Measurements from ENCODE around the gene PDAP1.
"Not testable (repeated sequence)": the region's sequence is repeated elsewhere in the genome, so short reads cannot be mapped to it uniquely, and the experiment has no call there.

The PDAP1 gene

GRCh38 chr7:99395616-99396327 lies 12.6 kb downstream of the PDAP1 start:
- DNase-seq, result no peak

GRCh38 chr7:99394188-99394502 lies 14.3 kb downstream of the PDAP1 start:
- no peak for DNase-seq

GRCh38 chr7:99393355-99394187 lies 14.8 kb downstream of the PDAP1 start:
- no peak for DNase-seq

GRCh38 chr7:99392659-99393354 lies 15.6 kb downstream of the PDAP1 start:
- no peak for DNase-seq

GRCh38 chr7:99392046-99392445 lies 16.4 kb downstream of the PDAP1 start:
- DNase-seq, result no peak

GRCh38 chr7:99390941-99391602 lies 17.3 kb downstream of the PDAP1 start:
- no peak for DNase-seq

GRCh38 chr7:99389772-99390171 lies 18.6 kb downstream of the PDAP1 start:
- DNase-seq, result no peak

- DNase-seq, result no peak
Observed at GRCh38 chr7:99387912-99388311, 20.5 kb downstream of the PDAP1 start.

- not testable (repeated sequence) for DNase-seq
Observed at GRCh38 chr7:99387239-99387635, 21.2 kb downstream of the PDAP1 start.

GRCh38 chr7:99386584-99387238 lies 21.7 kb downstream of the PDAP1 start:
- DNase-seq, result peak; percentile 47

- no peak for DNase-seq
Observed at GRCh38 chr7:99385564-99385963, 22.8 kb downstream of the PDAP1 start.

- no peak for DNase-seq
Observed at GRCh38 chr7:99384523-99384922, 23.9 kb downstream of the PDAP1 start.

GRCh38 chr7:99383791-99384370 lies 24.5 kb downstream of the PDAP1 start:
- no peak for DNase-seq

- DNase-seq, result no peak
Observed at GRCh38 chr7:99383203-99383602, 25.2 kb downstream of the PDAP1 start.

- DNase-seq, result no peak
Observed at GRCh38 chr7:99381664-99382075, 26.7 kb downstream of the PDAP1 start.

- no peak for DNase-seq
Observed at GRCh38 chr7:99380823-99381663, 27.4 kb downstream of the PDAP1 start.

GRCh38 chr7:99380032-99380822 lies 28.2 kb downstream of the PDAP1 start:
- peak; percentile 34 for DNase-seq

GRCh38 chr7:99379693-99380031 lies 28.7 kb downstream of the PDAP1 start:
- DNase-seq, result not testable (repeated sequence)

GRCh38 chr7:99379043-99379577 lies 29.3 kb downstream of the PDAP1 start:
- peak; percentile 87 for DNase-seq

- peak; percentile 64 for DNase-seq
Observed at GRCh38 chr7:99375070-99375807, 33.2 kb downstream of the PDAP1 start.

All from HCEC 1CT (cell line).